ENCODE data around the gene FNIP2. TPM values are rescaled to one million over a fixed set of nuclear protein-coding genes. Genes with fewer than 3 reads are reported as not detected.
"Not testable (repeated sequence)": the region's sequence is repeated elsewhere in the genome, so short reads cannot be mapped to it uniquely, and the experiment has no call there.

Gene FNIP2
- total RNA-seq, 3 donors from 2014 or later = 61.8 to 94.1 (median 73.4) TPM

GRCh38 chr4:158913766-158914165, 144.9 kb downstream of the FNIP2 start:
- Histone ChIP-seq H3K4me3 (no peak overlapping the region), H3K36me3 (ENCODE audit: low read depth) (no peaks in the 10 kb centered on the region), H3K4me1 (ENCODE audit: low read depth) (no peaks in the 10 kb centered on the region), H3K9me3 (no peaks in the 10 kb centered on the region)
- ATAC-seq (no peak), DNase-seq (no peak)
- intact Hi-C loops (cut with DNase I, micrococcal nuclease) = no loop called here
- no peak for TF ChIP-seq CTCF (IDR thresholded peaks at IDR 0.05)

GRCh38 chr4:158914218-158914617, 145.4 kb downstream of the FNIP2 start:
- no peaks in the 10 kb centered on the region for H3K4me1 ChIP-seq (ENCODE audit: low read depth)
- DNase-seq (no peak), ATAC-seq (peak; percentile 44)
- H3K4me3 ChIP-seq = no peak overlapping the region
- H3K36me3 ChIP-seq (ENCODE audit: low read depth) = no peaks in the 10 kb centered on the region
- intact Hi-C loops (cut with DNase I, micrococcal nuclease) = no loop called here
- H3K9me3 ChIP-seq = no peaks in the 10 kb centered on the region
- no peak for TF ChIP-seq CTCF (IDR thresholded peaks at IDR 0.05)

- intact Hi-C loops (cut with DNase I, micrococcal nuclease) = no loop called here
- H3K4me3 ChIP-seq = no peak overlapping the region
- H3K9me3 ChIP-seq = peaks cover 5% of the 10 kb centered on the region
- DNase-seq = no peak
- ATAC-seq = no peak
- TF ChIP-seq CTCF (IDR thresholded peaks at IDR 0.05) = no peak
- no peaks in the 10 kb centered on the region for H3K4me1 ChIP-seq (ENCODE audit: low read depth)
- no peaks in the 10 kb centered on the region for H3K36me3 ChIP-seq (ENCODE audit: low read depth)
These were observed 146.9 kb downstream of the FNIP2 start for GRCh38 chr4:158915683-158916241.

DNA sequence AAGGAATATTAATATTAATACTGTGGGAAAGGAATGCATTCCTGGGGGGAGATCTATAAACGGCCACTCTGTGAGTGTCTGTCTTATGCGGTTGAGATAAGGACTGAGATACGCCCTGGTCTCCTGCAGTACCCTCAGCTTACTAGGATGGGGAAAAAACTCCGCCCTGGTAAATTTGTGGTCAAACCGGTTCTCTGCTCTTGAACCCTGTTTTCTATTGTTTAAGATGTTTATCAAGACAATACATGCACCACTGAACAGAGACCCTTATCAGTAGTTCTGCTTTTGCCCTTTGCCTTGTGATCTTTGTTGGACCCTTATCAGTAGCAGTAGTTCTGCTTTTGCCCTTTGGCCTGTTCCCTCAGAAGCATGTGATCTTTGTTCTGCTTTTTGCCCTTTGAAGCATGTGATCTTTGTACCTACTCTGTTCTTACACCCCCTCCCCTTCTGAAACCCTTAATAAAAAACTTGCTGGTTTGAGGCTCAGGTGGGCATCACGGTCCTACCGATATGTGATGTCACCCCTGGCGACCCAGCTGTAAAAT, 151.7 kb downstream of the FNIP2 start:
- DNase-seq; ATAC-seq; intact Hi-C loops (cut with DNase I, micrococcal nuclease); H3K4me3 ChIP-seq; H3K4me1 ChIP-seq (ENCODE audit: low read depth); H3K9me3 ChIP-seq; H3K36me3 ChIP-seq (ENCODE audit: low read depth): not testable (repeated sequence)

- H3K36me3 ChIP-seq (ENCODE audit: low read depth); ATAC-seq; DNase-seq; intact Hi-C loops (cut with DNase I, micrococcal nuclease); H3K4me3 ChIP-seq; H3K4me1 ChIP-seq (ENCODE audit: low read depth); H3K9me3 ChIP-seq: not testable (repeated sequence)
These were observed 158.9 kb downstream of the FNIP2 start for GRCh38 chr4:158927774-158928173.

- intact Hi-C loops (cut with DNase I, micrococcal nuclease) = no loop called here
- no peak overlapping the region for H3K4me3 ChIP-seq
- ATAC-seq (no peak), DNase-seq (no peak)
- no peak for TF ChIP-seq CTCF (IDR thresholded peaks at IDR 0.05)
- H3K9me3 ChIP-seq = no peaks in the 10 kb centered on the region
- H3K4me1 ChIP-seq (ENCODE audit: low read depth) = no peaks in the 10 kb centered on the region
- no peaks in the 10 kb centered on the region for H3K36me3 ChIP-seq (ENCODE audit: low read depth)
These were observed 161.3 kb downstream of the FNIP2 start for GRCh38 chr4:158929939-158930638.
